ENCODE data around the gene PRPH.

GRCh38 chr12:49338830-49339463, 44.0 kb downstream of the PRPH start:
- TF ChIP-seq EZH2phosphoT487 (IDR thresholded peaks at IDR 0.05; ENCODE audit: insufficient read depth, low read depth) (no peak), EZH2 (IDR thresholded peaks at IDR 0.05; ENCODE audit: insufficient read depth, poor library complexity, severe bottlenecking) (no peak)

Data from GM23248 (cell line).